ENCODE data around the gene GRIK2. TPM values are rescaled to one million over a fixed set of nuclear protein-coding genes. Genes with fewer than 3 reads are reported as not detected.

Gene GRIK2
- total RNA-seq, 3 donors from 2014 or later: 1.1 to 3.7 TPM; not detected in 1

GRCh38 chr6:101887532-101887931, 494.0 kb downstream of the GRIK2 start:
- TF ChIP-seq POLR2AphosphoS5 (IDR thresholded peaks at IDR 0.05) (no peak), POLR2A (IDR thresholded peaks at IDR 0.05) (no peak), CTCF (IDR thresholded peaks at IDR 0.05) (no peak)
- Histone ChIP-seq H3K36me3 (peaks cover 7% of the 10 kb centered on the region), H3K27me3 (no peaks in the 10 kb centered on the region)

GRCh38 chr6:101907356-101908217, 514.1 kb downstream of the GRIK2 start:
- no peak for DNase-seq (ENCODE audit: low spot score in 2 of 2)
- no peak overlapping the region for H3K4me3 ChIP-seq
- TF ChIP-seq POLR2A (IDR thresholded peaks at IDR 0.05) (no peak), POLR2AphosphoS5 (IDR thresholded peaks at IDR 0.05) (no peak), CTCF (IDR thresholded peaks at IDR 0.05) (no peak)
- H3K4me1 ChIP-seq: no peaks in the 10 kb centered on the region
- H3K27me3 ChIP-seq: no peaks in the 10 kb centered on the region
- H3K36me3 ChIP-seq: no peaks in the 10 kb centered on the region
- intact Hi-C loops (cut with DNase I; ENCODE audit: low total_unique reads): no loop called here
- H3K27ac ChIP-seq: no peak overlapping the region
- no peaks in the 10 kb centered on the region for H3K9me3 ChIP-seq

More at GRCh38 chr6:101887532-101887931, 494.0 kb downstream of the GRIK2 start:
- intact Hi-C loops (cut with DNase I; ENCODE audit: low total_unique reads): loop anchor here (10.0 kb wide), 1 partner anchor 1107 kb away; no protein-coding TSS in a partner anchor
- Histone ChIP-seq H3K4me1 (no peaks in the 10 kb centered on the region), H3K9me3 (no peaks in the 10 kb centered on the region), H3K4me3 (no peak overlapping the region), H3K27ac (no peak overlapping the region)
- no peak for DNase-seq (ENCODE audit: low spot score in 2 of 2)

- Histone ChIP-seq H3K27me3 (no peaks in the 10 kb centered on the region), H3K4me3 (no peak overlapping the region), H3K4me1 (no peaks in the 10 kb centered on the region), H3K27ac (no peak overlapping the region), H3K36me3 (no peaks in the 10 kb centered on the region), H3K9me3 (no peaks in the 10 kb centered on the region)
- DNase-seq (ENCODE audit: low spot score in 2 of 2): no peak
- intact Hi-C loops (cut with DNase I; ENCODE audit: low total_unique reads): no loop called here
- TF ChIP-seq POLR2A (IDR thresholded peaks at IDR 0.05): no peak
- TF ChIP-seq CTCF (IDR thresholded peaks at IDR 0.05): no peak
- TF ChIP-seq POLR2AphosphoS5 (IDR thresholded peaks at IDR 0.05): no peak
Measured at GRCh38 chr6:101909366-101909765, 515.9 kb downstream of the GRIK2 start.

GRCh38 chr6:101912311-101912710, 518.8 kb downstream of the GRIK2 start:
- Histone ChIP-seq H3K36me3 (no peaks in the 10 kb centered on the region), H3K27me3 (no peaks in the 10 kb centered on the region), H3K4me3 (no peak overlapping the region), H3K9me3 (no peaks in the 10 kb centered on the region), H3K27ac (no peak overlapping the region), H3K4me1 (no peaks in the 10 kb centered on the region)
- TF ChIP-seq CTCF (IDR thresholded peaks at IDR 0.05) (no peak), POLR2AphosphoS5 (IDR thresholded peaks at IDR 0.05) (no peak), POLR2A (IDR thresholded peaks at IDR 0.05) (no peak)
- intact Hi-C loops (cut with DNase I; ENCODE audit: low total_unique reads): loop anchor here (10.0 kb wide), 1 partner anchor 102 kb away; no protein-coding TSS in a partner anchor
- DNase-seq (ENCODE audit: low spot score in 2 of 2): no peak

- no peaks in the 10 kb centered on the region for H3K27me3 ChIP-seq
- intact Hi-C loops (cut with DNase I; ENCODE audit: low total_unique reads): loop anchor here (10.0 kb wide), 1 partner anchor 96 kb away; no protein-coding TSS in a partner anchor
- no peak overlapping the region for H3K27ac ChIP-seq
- no peak for DNase-seq (ENCODE audit: low spot score in 2 of 2)
- H3K4me3 ChIP-seq: no peak overlapping the region
- no peaks in the 10 kb centered on the region for H3K36me3 ChIP-seq
- no peaks in the 10 kb centered on the region for H3K9me3 ChIP-seq
- no peaks in the 10 kb centered on the region for H3K4me1 ChIP-seq
- TF ChIP-seq POLR2AphosphoS5 (IDR thresholded peaks at IDR 0.05): no peak
- TF ChIP-seq POLR2A (IDR thresholded peaks at IDR 0.05): no peak
- TF ChIP-seq CTCF (IDR thresholded peaks at IDR 0.05): no peak
Measured at GRCh38 chr6:101918471-101918870, 525.0 kb downstream of the GRIK2 start.
